HEK293T (cell line): ENCODE measurements around the gene TNPO3.

Experiments used
- ELF4 ChIP-seq: fragments of 450-650 bp; IDR thresholded peaks from 2 replicates; pipeline ENCODE4 v1.6.1; 2017; ENCODE audit warnings: antibody characterized with exemption
- FOXM1 ChIP-seq: fragments of 450-650 bp; IDR thresholded peaks from 2 replicates; pipeline ENCODE4 v1.6.1; 2017; ENCODE audit warnings: mild to moderate bottlenecking, borderline replicate concordance
- ZNF384 ChIP-seq: fragments of 450-650 bp; IDR thresholded peaks from 2 replicates; pipeline ENCODE4 v1.6.1; 2016

GRCh38 chr7:128954830-128955802 is 99.8 kb downstream of the TNPO3 start:
- no peak for TF ChIP-seq ZNF384
- TF ChIP-seq FOXM1: no peak
- TF ChIP-seq ELF4: no peak
